ENCODE measurements around the gene SIK2.

GRCh38 chr11:111759778-111760407 lies 157.6 kb downstream of the SIK2 start:
- TF ChIP-seq, protein P1, sequence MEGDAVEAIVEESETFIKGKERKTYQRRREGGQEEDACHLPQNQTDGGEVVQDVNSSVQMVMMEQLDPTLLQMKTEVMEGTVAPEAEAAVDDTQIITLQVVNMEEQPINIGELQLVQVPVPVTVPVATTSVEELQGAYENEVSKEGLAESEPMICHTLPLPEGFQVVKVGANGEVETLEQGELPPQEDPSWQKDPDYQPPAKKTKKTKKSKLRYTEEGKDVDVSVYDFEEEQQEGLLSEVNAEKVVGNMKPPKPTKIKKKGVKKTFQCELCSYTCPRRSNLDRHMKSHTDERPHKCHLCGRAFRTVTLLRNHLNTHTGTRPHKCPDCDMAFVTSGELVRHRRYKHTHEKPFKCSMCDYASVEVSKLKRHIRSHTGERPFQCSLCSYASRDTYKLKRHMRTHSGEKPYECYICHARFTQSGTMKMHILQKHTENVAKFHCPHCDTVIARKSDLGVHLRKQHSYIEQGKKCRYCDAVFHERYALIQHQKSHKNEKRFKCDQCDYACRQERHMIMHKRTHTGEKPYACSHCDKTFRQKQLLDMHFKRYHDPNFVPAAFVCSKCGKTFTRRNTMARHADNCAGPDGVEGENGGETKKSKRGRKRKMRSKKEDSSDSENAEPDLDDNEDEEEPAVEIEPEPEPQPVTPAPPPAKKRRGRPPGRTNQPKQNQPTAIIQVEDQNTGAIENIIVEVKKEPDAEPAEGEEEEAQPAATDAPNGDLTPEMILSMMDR (IDR thresholded peaks at IDR 0.05; ENCODE audit: poor library complexity, severe bottlenecking) = no peak
- no peak for TF ChIP-seq MXI1 (conservative IDR thresholded peaks at IDR 0.05; ENCODE audit: poor library complexity, severe bottlenecking)
- TF ChIP-seq POLR2AphosphoS5 (IDR thresholded peaks at IDR 0.05) = no peak
- TF ChIP-seq SMC3 (conservative IDR thresholded peaks at IDR 0.05; ENCODE audit: poor library complexity) = no peak
- no peak for TF ChIP-seq TAF1 (IDR thresholded peaks at IDR 0.05; ENCODE audit: low read depth)
- no peak for TF ChIP-seq EZH2 (IDR thresholded peaks at IDR 0.05; ENCODE audit: borderline replicate concordance, insufficient read depth, low read length, poor library complexity, severe bottlenecking)
- TF ChIP-seq REST (IDR thresholded peaks at IDR 0.05; ENCODE audit: borderline replicate concordance) = no peak
- no peak for TF ChIP-seq EP300 (conservative IDR thresholded peaks at IDR 0.05; ENCODE audit: poor library complexity, severe bottlenecking)

Measured in neural cell (in vitro differentiated cells).